ENCODE measurements around the gene SORL1.
A peak's percentile ranks its signal among the peaks of the same experiment; 100 is the strongest.
"Not testable (repeated sequence)": the region's sequence is repeated elsewhere in the genome, so short reads cannot be mapped to it uniquely, and the experiment has no call there.

Gene SORL1

GRCh38 chr11:121451986-121452608 lies at the start of gene SORL1:
TSS of gene SORL1 (plus strand) at chr11:121452314. CDS start at chr11:121452332, 18 bp downstream.
- DNase-seq (ENCODE audit: low read depth in 2 of 2) = peak; percentile 37 to 46

DNA sequence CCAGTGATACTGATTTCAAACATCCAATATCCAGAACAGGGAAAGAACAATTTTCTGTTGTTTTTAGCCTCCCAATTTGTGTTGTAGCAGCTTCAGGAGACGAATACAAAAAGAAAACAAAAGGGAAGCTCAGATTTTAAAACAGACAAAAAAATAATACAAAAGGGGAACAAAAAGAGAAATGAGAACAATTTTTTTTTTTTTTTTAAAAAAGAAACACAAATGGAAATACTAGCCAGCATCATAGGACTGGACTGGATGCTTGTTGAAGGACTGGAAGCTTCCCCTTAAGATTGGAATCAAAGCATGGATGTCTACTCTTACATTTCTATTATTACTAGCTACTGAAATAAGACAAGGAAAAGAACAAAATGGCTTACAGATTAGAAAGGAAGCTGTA lies 46.5 kb upstream of the SORL1 start:
- DNase-seq (ENCODE audit: low read depth in 2 of 2) = no peak

DNA sequence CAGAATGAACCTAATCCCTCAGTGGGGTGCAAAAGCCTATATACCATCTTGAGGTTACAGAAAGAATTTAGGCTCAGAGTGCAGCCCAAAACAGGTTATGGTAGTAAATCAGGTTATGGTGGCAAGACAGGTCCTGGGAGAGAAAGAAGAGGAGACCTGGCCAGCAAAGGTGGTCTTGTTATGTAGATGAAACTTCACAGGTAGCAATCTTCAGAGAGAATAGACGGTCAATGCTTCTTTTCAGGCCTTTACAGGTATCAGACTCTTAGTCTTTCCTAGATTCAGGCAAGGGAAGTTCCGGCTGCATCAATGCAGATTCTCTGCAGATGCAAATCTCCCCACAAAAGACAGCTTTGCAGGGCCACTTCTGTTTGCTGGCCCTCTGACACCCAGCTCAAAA lies 45.8 kb upstream of the SORL1 start:
- no peak for DNase-seq (ENCODE audit: low read depth in 2 of 2)

DNA sequence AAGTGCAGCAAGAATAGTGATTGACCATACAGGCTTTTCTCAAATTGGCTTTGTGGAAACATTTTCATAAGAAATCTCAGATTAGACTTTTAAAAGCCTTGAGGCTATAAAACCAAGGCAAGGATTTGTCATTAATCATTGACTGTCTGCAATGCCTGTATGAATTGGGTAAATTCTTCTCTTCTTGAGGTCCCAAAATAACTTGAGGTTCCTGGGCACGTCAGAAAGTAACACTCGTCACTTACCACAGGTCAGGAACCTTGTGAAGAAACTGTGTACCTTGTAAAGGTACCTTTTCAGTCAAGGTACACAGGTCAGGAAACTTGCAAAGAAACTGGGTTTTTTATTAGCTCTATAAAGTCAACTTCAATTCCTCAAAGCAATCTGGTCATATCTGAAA lies 43.3 kb upstream of the SORL1 start:
- no peak for DNase-seq (ENCODE audit: low read depth in 2 of 2)

GRCh38 chr11:121410041-121410440 lies 42.1 kb upstream of the SORL1 start:
- DNase-seq (ENCODE audit: low read depth in 2 of 2) = not testable (repeated sequence)

GRCh38 chr11:121411330-121411729 lies 40.8 kb upstream of the SORL1 start:
- DNase-seq (ENCODE audit: low read depth in 2 of 2) = not testable (repeated sequence)

GRCh38 chr11:121412000-121412587 lies 40.0 kb upstream of the SORL1 start:
- no peak for DNase-seq (ENCODE audit: low read depth in 2 of 2)

DNA sequence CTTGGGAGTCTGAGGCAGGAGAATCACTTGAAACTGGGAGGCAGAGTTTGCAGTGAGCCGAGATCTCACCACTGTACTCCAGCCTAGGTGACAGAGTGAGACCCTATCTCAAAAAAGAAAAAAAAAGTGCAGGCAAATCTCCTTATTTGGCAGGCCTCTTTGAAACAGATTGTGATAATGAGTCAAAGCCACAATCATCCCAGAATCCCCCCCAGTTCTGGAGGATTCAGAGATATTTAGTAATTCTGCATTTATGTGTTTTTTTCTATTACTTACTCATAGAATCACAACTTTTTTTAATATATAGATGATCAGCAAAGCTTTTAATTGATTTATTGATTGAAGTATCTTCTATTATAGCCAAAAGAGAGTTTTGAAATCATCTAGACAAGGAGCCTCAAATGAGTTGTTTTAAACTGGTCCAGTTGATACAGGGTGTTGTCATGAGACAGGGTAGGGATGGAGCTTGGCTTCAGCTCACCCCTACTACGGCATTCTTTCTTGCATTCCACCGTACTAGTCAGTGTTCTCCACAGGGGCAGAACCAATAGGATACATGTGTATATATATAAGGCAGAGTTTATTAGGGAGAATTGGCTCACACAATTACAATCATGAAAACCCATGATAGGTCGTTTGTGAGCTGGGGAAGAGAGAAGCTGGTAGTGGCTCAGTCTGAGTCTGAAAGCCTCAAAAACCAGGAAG lies 39.3 kb upstream of the SORL1 start:
- DNase-seq (ENCODE audit: low read depth in 2 of 2) = no peak

GRCh38 chr11:121414141-121414913 lies 37.8 kb upstream of the SORL1 start:
- no peak for DNase-seq (ENCODE audit: low read depth in 2 of 2)

- no peak for DNase-seq (ENCODE audit: low read depth in 2 of 2)
These were observed 36.3 kb upstream of the SORL1 start for GRCh38 chr11:121415856-121416255.

DNA sequence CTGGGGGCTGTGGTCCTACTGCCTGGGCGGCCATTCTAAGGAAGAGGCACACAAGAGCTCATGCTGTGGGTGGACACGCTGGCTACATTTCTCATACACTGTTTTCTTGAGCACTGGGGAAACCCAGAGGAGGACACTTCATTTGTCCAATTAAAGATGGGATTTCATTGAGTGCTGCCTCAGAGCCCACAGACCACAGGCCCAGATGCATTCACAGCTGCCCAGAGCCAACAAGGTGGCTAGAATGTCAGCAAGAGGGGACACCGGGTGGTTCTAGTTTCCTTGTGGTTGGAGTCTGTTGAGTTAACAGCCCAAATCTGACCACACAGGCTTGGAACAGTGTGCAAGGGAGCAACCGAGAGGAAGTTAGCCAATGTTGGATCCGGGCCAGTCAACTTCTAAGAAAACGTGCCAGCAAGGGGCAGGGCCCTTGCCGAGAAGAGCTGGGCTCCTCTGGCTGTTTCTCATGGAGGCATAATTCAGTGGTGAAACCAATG lies 35.0 kb upstream of the SORL1 start:
- DNase-seq (ENCODE audit: low read depth in 2 of 2) = peak in 1 of 2 donors; percentile 4

- no peak for DNase-seq (ENCODE audit: low read depth in 2 of 2)
These were observed 34.5 kb upstream of the SORL1 start for GRCh38 chr11:121417607-121418006.

DNA sequence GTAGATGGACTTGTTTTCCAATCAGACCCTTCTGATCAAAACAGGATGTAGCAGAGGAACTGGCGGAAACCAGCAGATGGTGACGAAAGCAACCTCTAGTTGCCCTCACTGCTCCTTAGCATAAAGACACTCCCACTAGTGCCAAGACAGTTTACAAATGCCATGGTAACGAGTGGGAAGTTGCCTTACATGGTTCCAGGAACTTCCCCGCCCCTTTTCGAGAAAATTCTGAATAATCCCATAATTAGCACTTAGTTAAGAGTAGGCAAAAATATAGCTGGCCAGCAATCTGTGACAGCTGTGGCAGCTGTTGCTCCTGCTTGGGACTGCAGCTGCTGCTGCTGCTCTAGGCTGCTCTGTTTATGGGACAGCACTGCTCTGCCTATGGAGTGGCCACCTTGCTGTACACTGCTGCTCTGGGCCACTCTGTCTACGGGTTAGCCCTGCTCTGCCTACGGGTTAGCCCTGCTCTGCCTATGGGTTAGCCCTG lies 33.4 kb upstream of the SORL1 start:
- peak in 1 of 2 donors; percentile 18 for DNase-seq (ENCODE audit: low read depth in 2 of 2)

DNA sequence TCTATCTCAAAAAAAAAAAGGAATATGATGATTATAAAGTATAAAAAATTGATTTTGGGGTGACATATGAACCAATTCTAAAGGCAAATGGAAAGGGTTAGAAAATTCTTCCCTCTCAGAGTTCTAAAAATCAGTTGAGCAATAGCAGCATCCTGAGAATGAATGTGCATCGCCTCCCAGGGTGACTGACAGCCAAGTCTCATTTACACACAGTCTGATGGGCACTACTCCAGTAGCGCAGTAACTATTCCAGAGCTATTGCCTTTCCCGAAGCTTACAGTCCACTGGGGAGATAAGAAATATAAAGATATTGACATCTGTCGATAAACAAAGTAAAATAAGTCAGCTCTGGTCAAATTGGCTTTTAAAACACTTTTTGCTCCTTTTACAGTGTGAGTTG lies 32.3 kb upstream of the SORL1 start:
- DNase-seq (ENCODE audit: low read depth in 2 of 2) = no peak

DNA sequence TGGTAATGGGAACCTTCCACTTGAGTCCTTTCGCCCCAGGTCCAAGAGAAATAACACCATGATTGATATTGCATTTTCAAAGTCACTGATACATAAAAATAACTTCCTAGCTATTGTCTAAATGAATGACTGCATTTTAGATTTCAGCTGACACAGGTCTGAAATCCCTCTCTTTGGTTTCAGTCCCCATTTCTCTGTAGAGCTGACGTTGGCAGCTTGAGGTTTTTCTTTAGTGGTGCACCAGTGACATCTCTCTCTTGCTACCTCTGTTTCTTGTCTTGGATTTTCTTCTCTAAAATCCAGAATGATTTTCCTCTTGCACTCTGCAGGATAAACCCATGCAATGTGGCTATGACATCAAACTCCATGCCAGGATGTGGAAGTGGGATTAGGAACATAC lies 31.7 kb upstream of the SORL1 start:
- no peak for DNase-seq (ENCODE audit: low read depth in 2 of 2)

DNA sequence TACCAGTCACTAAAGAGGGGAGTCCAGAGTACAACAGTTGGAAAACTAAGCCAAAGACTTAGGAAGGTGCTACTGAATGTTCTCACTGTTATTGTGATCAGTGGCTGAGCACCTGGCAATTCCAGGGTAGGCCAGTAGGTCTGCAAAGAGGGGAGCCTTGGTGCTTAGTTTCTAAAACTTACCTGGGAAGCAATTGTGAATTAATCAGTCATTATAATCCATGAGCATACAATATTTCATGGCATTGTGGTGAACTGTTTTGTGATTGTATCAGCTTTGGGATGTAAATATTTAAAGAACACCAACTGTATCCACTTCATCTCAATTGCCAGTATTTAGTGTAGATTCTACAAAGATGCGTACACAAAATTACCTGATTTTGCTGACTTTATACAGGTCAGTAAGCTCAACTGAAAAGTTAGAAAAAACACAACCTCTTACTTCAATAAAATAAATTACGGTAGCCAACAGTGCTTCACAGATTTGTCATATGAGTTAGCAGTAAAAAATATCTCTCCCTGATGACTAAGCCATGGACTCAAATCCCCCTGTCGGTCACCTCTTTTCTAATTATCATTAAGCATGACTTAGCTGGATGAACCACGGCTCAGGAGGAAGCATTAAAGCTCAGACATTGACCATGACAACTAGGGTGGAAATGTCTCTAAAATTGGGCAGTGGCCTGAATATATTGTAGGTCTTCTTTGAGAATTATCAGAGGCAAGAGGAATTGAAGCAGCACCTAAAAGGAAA lies 30.8 kb upstream of the SORL1 start:
- DNase-seq (ENCODE audit: low read depth in 2 of 2) = no peak

GRCh38 chr11:121422675-121423074 lies 29.4 kb upstream of the SORL1 start:
- no peak for DNase-seq (ENCODE audit: low read depth in 2 of 2)

- DNase-seq (ENCODE audit: low read depth in 2 of 2) = no peak
These were observed 26.3 kb upstream of the SORL1 start for GRCh38 chr11:121425828-121426227.

- DNase-seq (ENCODE audit: low read depth in 2 of 2) = no peak
These were observed 25.4 kb upstream of the SORL1 start for GRCh38 chr11:121426476-121427399.

DNA sequence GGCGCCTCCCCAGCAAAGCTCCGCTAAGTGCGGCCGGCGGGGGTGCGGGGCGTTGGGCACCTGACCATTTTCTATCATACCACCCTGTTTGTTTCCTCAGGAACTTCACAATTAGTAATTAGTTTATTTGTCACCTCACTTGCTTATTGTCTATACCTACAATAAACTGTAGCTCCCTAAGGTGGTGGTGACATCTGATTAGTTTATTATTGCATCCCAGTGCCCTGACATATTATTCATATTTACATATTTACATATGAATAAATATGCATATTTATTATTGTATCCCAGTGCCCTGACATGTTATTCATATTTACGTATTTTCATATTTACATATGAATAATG lies 24.7 kb upstream of the SORL1 start:
- DNase-seq (ENCODE audit: low read depth in 2 of 2) = no peak

All from stimulated activated CD8-positive, alpha-beta memory T cell treated with anti-CD3 and anti-CD28 coated beads, Interleukin-15, amount 100 ng/mL, for 4 hours (primary cell).